HG02970 (cell line): ENCODE measurements around the gene SELENOW.
"Not testable (repeated sequence)": the region's sequence is repeated elsewhere in the genome, so short reads cannot be mapped to it uniquely, and the experiment has no call there.

Experiments
- ATAC-seq: cut with Tn5 transposase; IDR thresholded peaks from one replicate; pipeline ENCODE4 v1.9.1; 2021; ENCODE audit warnings: mild to moderate bottlenecking, moderate library complexity, moderate number of reproducible peaks; ENCODE audit not compliant: unreplicated experiment, low FRiP score

Gene SELENOW

GRCh38 chr19:47756627-47756929 lies 21.9 kb upstream of the SELENOW start:
- ATAC-seq: no peak

- no peak for ATAC-seq
Observed at GRCh38 chr19:47756953-47757608, 21.4 kb upstream of the SELENOW start.

- ATAC-seq: no peak
Observed at GRCh38 chr19:47757617-47758442, 20.7 kb upstream of the SELENOW start.

GRCh38 chr19:47758443-47758804 lies 20.1 kb upstream of the SELENOW start:
- ATAC-seq: no peak

- ATAC-seq: no peak
Observed at GRCh38 chr19:47760632-47760999, 17.9 kb upstream of the SELENOW start.

- ATAC-seq: no peak
Observed at GRCh38 chr19:47761566-47761965, 16.9 kb upstream of the SELENOW start.

GRCh38 chr19:47762151-47762550 lies 16.4 kb upstream of the SELENOW start:
- no peak for ATAC-seq

- ATAC-seq: no peak
Observed at GRCh38 chr19:47762615-47763308, 15.7 kb upstream of the SELENOW start.

GRCh38 chr19:47764705-47765104 lies 13.8 kb upstream of the SELENOW start:
- not testable (repeated sequence) for ATAC-seq

- ATAC-seq: no peak
Observed at GRCh38 chr19:47765523-47766358, 12.8 kb upstream of the SELENOW start.

GRCh38 chr19:47766359-47766620 lies 12.2 kb upstream of the SELENOW start:
- ATAC-seq: no peak

GRCh38 chr19:47766670-47767069 lies 11.8 kb upstream of the SELENOW start:
- no peak for ATAC-seq

GRCh38 chr19:47767349-47767748 lies 11.2 kb upstream of the SELENOW start:
- ATAC-seq: no peak

- no peak for ATAC-seq
Observed at GRCh38 chr19:47768604-47769003, 9.9 kb upstream of the SELENOW start.

- ATAC-seq: no peak
Observed at GRCh38 chr19:47769534-47769933, 9.0 kb upstream of the SELENOW start.

- ATAC-seq: not testable (repeated sequence)
Observed at GRCh38 chr19:47771291-47771690, 7.2 kb upstream of the SELENOW start.

GRCh38 chr19:47776568-47776967 lies 1.9 kb upstream of the SELENOW start:
- no peak for ATAC-seq

GRCh38 chr19:47777245-47778048 lies 1.1 kb upstream of the SELENOW start:
- ATAC-seq: not testable (repeated sequence)

GRCh38 chr19:47778954-47779351 lies 450 bp downstream of the SELENOW start:
- no peak for ATAC-seq

GRCh38 chr19:47779524-47780214 lies 1.2 kb downstream of the SELENOW start:
- ATAC-seq: no peak
